GM19395 (cell line): ENCODE results near the gene GPAM.
"Not testable (repeated sequence)": the region's sequence is repeated elsewhere in the genome, so short reads cannot be mapped to it uniquely, and the experiment has no call there.

Source experiments
- ATAC-seq: cut with Tn5 transposase; IDR thresholded peaks from one replicate; pipeline ENCODE4 v1.9.1; 2021; ENCODE audit warnings: mild to moderate bottlenecking, moderate library complexity; ENCODE audit not compliant: unreplicated experiment

Gene GPAM

GRCh38 chr10:112137154-112137987 is 46.2 kb downstream of the GPAM start:
- ATAC-seq: peak; percentile 64

GRCh38 chr10:112136486-112137153 is 46.9 kb downstream of the GPAM start:
- no peak for ATAC-seq

- no peak for ATAC-seq
These were observed 48.0 kb downstream of the GPAM start for GRCh38 chr10:112135604-112136003.

GRCh38 chr10:112132435-112132834 is 51.1 kb downstream of the GPAM start:
- ATAC-seq: no peak

GRCh38 chr10:112131996-112132395 is 51.6 kb downstream of the GPAM start:
- no peak for ATAC-seq

- ATAC-seq: no peak
These were observed 52.2 kb downstream of the GPAM start for GRCh38 chr10:112131346-112131745.

- ATAC-seq: no peak
These were observed 56.7 kb downstream of the GPAM start for GRCh38 chr10:112126901-112127300.

GRCh38 chr10:112126172-112126571 is 57.4 kb downstream of the GPAM start:
- ATAC-seq: no peak

GRCh38 chr10:112124866-112125265 is 58.7 kb downstream of the GPAM start:
- no peak for ATAC-seq

- ATAC-seq: no peak
These were observed 60.7 kb downstream of the GPAM start for GRCh38 chr10:112122827-112123226.

GRCh38 chr10:112120491-112120890 is 63.1 kb downstream of the GPAM start:
- ATAC-seq: no peak

GRCh38 chr10:112115781-112116385 is 67.7 kb downstream of the GPAM start:
- peak; percentile 93 for ATAC-seq

- ATAC-seq: not testable (repeated sequence)
These were observed 73.8 kb downstream of the GPAM start for GRCh38 chr10:112109779-112110178.
